EH (cell line): ENCODE data around the gene MAD1L1.

ENCODE experiments used
- DNase-seq: peaks from one replicate; pipeline ENCODE4 v3.0.0-alpha.2; 2015; ENCODE audit warnings: low read depth

Gene MAD1L1

GRCh38 chr7:1779445-1779844 lies 453.3 kb downstream of the MAD1L1 start:
- DNase-seq = no peak

DNA sequence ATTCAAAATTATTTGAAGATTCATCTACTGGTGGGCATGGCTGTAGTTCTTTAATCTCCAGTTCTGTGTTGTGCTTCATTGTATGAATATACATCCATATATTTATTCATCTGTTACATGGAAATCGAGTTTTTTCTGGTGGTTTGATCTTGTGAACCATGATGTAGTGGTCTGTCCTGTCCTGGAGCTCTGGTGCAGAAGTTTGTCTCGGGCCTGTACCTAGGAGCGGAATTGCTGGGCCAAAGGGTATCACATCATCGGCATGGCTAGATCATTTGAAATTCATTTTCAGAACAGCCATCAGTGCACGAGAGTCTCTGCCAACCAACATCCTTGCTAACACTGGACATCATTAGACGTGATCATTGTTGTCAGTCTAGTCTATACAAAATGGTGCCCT lies 455.6 kb downstream of the MAD1L1 start:
- no peak for DNase-seq

GRCh38 chr7:1775389-1775788 lies 457.4 kb downstream of the MAD1L1 start:
- no peak for DNase-seq

DNA sequence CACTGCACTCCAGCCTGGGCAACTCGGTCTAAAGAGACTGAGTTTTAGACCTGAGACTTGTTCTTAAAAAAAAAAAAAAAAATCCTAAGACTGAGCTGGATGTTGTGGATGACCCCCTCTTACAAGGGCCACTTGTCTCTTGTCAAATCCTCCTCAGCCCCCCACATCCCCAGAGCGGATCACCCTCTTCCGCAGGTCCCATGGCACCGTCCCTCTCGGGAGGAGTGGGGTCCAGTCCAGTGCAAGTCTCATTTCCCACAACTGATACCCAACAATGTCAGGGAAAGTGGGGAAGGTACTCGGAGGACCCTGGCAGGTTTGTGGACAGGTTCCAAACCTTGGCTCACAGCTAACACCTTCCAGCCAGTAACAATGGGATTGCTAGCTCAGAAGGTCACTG lies 462.4 kb downstream of the MAD1L1 start:
- no peak for DNase-seq

DNA sequence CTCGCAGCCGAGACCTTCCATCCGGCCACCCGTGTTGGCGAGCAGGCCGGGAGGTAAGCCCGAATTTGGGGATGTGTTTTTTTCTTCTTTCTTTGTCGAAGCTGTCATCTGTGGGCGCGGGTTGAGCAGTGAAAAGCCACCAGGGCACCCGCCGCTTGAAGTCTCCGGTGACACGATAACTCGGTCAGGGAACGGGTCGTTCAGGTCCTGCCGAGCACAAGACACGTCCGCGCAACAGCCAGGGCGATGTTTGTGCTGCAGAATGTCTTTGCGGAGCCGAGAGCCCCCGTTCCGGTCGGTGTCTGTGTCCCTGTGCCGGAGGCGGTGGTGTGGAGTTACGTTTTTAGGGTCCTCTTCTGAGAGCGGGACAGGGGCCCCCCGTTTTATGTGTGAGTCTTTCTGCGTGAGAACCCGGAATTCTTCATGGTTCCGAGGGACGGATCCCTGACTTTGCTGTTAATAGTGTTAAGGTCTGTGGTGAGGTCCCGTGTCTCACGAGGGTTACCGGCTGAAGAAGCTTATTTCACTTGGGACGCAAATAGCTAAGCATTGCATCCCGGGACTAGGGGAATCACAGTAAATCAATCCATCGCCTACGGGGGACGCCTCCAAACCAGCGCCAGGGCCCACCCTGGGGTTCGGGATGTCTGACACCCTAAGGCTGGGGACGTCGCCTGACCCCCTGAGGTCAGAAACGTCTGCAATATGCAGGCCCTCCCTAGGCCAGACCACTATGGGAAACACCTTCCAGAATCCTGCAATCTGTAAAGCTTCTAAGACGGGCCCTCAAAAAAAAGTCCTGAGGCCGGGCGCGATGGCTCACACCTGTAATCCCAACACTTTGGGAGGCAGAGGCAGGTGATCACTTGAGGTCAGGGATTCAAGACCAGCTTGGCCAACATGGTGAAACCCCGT lies 463.2 kb downstream of the MAD1L1 start:
- DNase-seq = no peak

DNA sequence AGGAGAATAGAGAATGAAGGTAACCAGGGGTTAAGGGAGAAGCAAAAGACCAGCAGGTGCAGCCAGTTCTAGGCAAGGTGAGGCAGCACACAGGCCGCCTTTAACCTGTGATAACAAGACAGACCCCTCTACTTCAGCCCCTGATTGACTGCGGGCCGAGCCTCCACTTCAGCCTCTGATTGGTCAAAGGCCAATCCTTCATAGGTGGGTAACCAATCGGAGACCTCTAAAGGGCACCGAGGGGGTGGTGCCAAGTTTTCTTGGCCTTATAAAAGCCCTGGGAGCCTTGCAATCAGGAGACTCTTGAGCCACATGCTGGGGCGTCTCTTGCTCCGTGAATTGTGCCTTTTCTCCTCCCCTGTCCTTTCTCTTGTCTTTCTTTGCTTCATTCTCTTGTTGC lies 463.9 kb downstream of the MAD1L1 start:
- peak; percentile 19 for DNase-seq

- DNase-seq = no peak
Observed at GRCh38 chr7:1767524-1767923, 465.2 kb downstream of the MAD1L1 start.
